HUES48 (cell line): ENCODE measurements around the gene TEX14.

Source experiments
- H3K27ac ChIP-seq: one replicate; pipeline ENCODE4 v1.7.0; 2013; ENCODE audit warnings: low read depth, low read length, inconsistent platforms
- H3K27me3 ChIP-seq: 2 replicates; pipeline ENCODE4 v1.6.1; 2013; ENCODE audit warnings: mild to moderate bottlenecking, low read length; ENCODE audit not compliant: control insufficient read depth, insufficient read depth
- H3K36me3 ChIP-seq: 2 replicates; pipeline ENCODE4 v1.6.1; 2013; ENCODE audit warnings: low read length; ENCODE audit not compliant: control insufficient read depth, insufficient read depth
- H3K4me1 ChIP-seq: 2 replicates; pipeline ENCODE4 v1.6.1; 2013; ENCODE audit warnings: mild to moderate bottlenecking, low read length; ENCODE audit not compliant: control insufficient read depth, insufficient read depth
- H3K4me3 ChIP-seq: 2 replicates; pipeline ENCODE4 v1.5.1; 2013; ENCODE audit warnings: mild to moderate bottlenecking, low read depth, low read length
- H3K9ac ChIP-seq: 2 replicates; pipeline ENCODE4 v1.6.1; 2013; ENCODE audit warnings: mild to moderate bottlenecking, low read depth, low read length, moderate library complexity
- H3K9me3 ChIP-seq: 2 replicates; pipeline ENCODE4 v1.6.1; 2013; ENCODE audit warnings: low read length; ENCODE audit not compliant: control insufficient read depth, insufficient read depth

TEX14 gene

GRCh38 chr17:58517928-58518609 lies 173.8 kb downstream of the TEX14 start:
- peaks cover 21% of the 10 kb centered on the region for H3K4me1 ChIP-seq

DNA sequence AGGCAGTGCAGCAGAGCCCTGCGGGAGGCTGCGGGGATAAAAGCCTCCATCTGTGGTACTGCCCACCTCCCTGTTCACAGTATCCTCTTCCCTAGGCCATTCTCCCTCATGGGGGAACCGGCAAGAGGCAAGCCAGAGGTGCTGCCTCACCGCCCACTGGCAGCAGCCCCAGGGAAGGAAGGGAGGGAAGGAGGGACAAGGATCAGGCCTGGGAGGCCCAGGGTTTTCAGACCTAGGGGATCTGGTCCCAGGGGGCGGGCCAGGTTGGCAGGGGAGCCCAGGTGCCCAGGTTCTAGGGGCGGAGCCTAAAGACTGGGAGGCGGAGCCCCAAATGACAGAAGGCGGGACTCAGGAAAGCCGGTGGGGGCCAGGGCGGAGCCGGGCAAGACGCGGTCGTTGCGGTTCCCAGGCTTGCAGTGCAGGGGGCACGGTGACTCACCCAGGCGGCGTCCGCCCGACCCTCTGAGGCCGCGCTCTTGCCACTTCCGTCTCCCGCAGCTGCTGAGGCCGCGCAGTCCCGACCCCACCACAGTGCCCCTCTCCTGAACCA lies 174.4 kb downstream of the TEX14 start:
- peak overlapping the region; percentile 85 for H3K4me3 ChIP-seq
- peak overlapping the region; percentile 63 for H3K9ac ChIP-seq
- H3K36me3 ChIP-seq = peaks cover 2% of the 10 kb centered on the region; the same call in 1 of the 2 replicates
- peak overlapping the region; percentile 81 for H3K27ac ChIP-seq
- no peaks in the 10 kb centered on the region for H3K27me3 ChIP-seq
- H3K9me3 ChIP-seq = no peaks in the 10 kb centered on the region
- peaks cover 21% of the 10 kb centered on the region for H3K4me1 ChIP-seq

More at GRCh38 chr17:58517928-58518609, 173.8 kb downstream of the TEX14 start:
- peak overlapping the region; percentile 89 for H3K27ac ChIP-seq
- H3K9ac ChIP-seq = peak overlapping the region; percentile 59
- H3K36me3 ChIP-seq = no peaks in the 10 kb centered on the region; the same call in 1 of the 2 replicates
- no peaks in the 10 kb centered on the region for H3K27me3 ChIP-seq
- no peaks in the 10 kb centered on the region for H3K9me3 ChIP-seq
- H3K4me3 ChIP-seq = peak overlapping the region; percentile 88

- H3K9me3 ChIP-seq = no peaks in the 10 kb centered on the region
- H3K27me3 ChIP-seq = no peaks in the 10 kb centered on the region
- H3K9ac ChIP-seq = peak overlapping the region; percentile 63
- H3K4me1 ChIP-seq = peaks cover 21% of the 10 kb centered on the region
- peak overlapping the region; percentile 85 for H3K4me3 ChIP-seq
- peaks cover 8% of the 10 kb centered on the region for H3K36me3 ChIP-seq
- H3K27ac ChIP-seq = peak overlapping the region; percentile 81
Measured at GRCh38 chr17:58516644-58517377, 175.0 kb downstream of the TEX14 start.

GRCh38 chr17:58515286-58515685 lies 176.6 kb downstream of the TEX14 start:
- peak overlapping the region; percentile 91 for H3K4me3 ChIP-seq
- no peak overlapping the region for H3K9ac ChIP-seq
- H3K9me3 ChIP-seq = no peaks in the 10 kb centered on the region
- no peaks in the 10 kb centered on the region for H3K27me3 ChIP-seq
- peaks cover 24% of the 10 kb centered on the region for H3K36me3 ChIP-seq
- peak overlapping the region; percentile 57 for H3K27ac ChIP-seq
- peaks cover 21% of the 10 kb centered on the region for H3K4me1 ChIP-seq

- Histone ChIP-seq H3K27ac (peak overlapping the region; percentile 57), H3K27me3 (no peaks in the 10 kb centered on the region), H3K4me3 (peak overlapping the region; percentile 91), H3K36me3 (peaks cover 29% of the 10 kb centered on the region), H3K9ac (no peak overlapping the region; the same call in 1 of the 2 replicates), H3K4me1 (peaks cover 21% of the 10 kb centered on the region), H3K9me3 (no peaks in the 10 kb centered on the region)
Measured at GRCh38 chr17:58514770-58515157, 177.1 kb downstream of the TEX14 start.

DNA sequence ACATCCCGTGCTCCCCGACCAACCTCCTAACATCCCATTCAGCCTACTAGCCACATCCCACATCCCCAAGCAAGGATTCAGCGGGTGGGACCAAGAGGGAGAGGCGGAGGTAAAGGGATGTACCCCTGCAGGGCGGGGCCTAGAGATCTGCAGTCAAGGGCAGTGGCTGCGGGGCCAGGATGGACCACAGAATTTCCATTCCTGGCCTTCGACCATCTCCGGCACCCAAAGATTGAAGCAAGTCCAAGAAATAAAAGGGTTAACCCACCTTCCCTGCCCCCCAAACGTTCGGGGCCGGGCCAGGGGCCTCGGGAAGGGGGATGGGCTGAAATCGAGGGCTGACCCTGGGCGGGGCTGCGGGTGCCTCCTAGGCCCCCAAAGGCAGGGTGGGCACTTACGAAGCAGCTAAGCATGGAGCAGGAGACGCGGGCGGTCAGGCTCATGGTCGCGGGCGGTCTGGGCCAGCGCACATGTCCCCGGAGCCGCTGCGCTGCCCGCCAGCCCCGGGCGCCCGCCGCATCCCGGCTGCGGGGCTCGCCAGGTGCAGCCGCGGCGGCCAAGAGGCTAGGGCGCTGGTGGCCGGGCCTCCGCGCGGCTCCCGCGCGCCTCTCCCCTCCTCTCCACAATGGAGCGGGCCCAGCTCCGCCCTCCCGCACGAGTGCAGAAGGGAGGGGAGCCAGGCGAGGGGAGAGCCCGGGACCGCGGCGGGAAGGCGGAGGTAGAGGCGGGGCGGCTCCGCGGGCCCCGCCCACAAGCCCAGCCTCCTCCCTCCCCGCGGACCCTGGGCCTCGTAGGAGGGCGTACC lies 177.7 kb downstream of the TEX14 start, which contains the start of gene MTMR4:
MTMR4 (minus strand) TSS at position 674 of the 805 bp plus-strand sequence; CDS start at position 443, 231 bp downstream.
- peak within 1 kb of the TSS; percentile 88 for H3K27ac ChIP-seq
- peaks cover 35% of the 10 kb centered on the region for H3K36me3 ChIP-seq
- peak within 1 kb of the TSS; percentile 86 for H3K9ac ChIP-seq
- H3K4me1 ChIP-seq = peaks cover 21% of the 10 kb centered on the region
- H3K9me3 ChIP-seq = no peaks in the 10 kb centered on the region
- no peaks in the 10 kb centered on the region for H3K27me3 ChIP-seq
- H3K4me3 ChIP-seq = peak within 1 kb of the TSS; percentile 91

DNA sequence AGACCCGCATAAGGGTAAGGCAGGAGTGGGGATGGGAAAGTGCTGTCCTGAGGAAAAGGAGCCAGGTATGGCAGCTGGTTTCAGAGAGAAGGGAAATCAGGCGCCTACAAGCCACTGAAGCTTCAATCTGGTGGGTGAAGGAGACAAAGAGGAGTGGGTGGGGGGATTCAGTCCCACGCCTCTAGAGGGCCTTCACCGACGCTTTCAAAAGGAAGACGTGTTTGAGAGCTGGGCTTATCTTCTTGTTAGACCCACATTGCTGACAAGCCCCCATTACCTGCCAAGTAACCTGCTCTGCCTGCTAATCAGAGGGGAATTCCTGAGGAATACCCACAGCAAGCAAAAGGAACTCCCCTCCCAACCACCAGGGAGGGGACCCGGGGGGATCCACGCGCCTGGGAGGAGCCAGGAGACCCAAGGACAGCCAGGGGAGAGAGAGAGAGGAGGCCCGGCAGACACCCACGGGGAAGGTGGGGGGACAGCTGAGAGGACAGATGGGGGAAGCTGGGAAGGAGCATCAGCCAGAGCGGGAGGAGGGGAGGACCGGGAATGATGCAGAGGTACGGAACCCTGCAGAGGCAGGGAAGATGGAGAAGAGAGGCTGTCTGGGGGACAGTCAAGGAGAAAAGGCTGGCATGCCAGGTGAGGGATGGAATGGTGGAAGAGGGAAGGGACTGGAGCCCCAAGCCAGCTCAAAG lies 178.4 kb downstream of the TEX14 start:
- Histone ChIP-seq H3K27me3 (no peaks in the 10 kb centered on the region), H3K27ac (peak overlapping the region; percentile 88), H3K9me3 (no peaks in the 10 kb centered on the region), H3K4me3 (peak overlapping the region; percentile 91), H3K36me3 (peaks cover 42% of the 10 kb centered on the region), H3K4me1 (peaks cover 16% of the 10 kb centered on the region), H3K9ac (peak overlapping the region; percentile 86)

DNA sequence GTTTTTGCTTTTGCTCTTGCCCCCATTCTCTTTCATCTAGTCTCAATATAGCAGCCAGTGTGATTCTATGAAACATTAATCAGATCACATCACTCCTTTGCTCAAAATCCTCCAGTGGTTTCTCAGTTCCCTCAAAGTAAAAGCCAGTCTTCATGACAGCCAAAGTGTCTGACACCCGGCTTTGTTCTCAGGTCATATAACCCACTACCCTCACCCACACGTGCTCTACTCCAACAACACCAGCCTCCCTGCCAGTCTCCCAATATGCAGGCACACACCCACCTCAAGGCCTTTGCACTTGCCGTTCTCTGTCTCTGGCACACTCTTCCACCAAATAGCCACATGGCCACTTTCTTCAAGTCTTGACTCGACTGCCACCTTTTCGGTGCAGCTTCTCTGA lies 181.8 kb downstream of the TEX14 start:
- no peaks in the 10 kb centered on the region for H3K27me3 ChIP-seq
- H3K4me1 ChIP-seq = peaks cover 7% of the 10 kb centered on the region; the same call in 1 of the 2 replicates
- no peaks in the 10 kb centered on the region for H3K9me3 ChIP-seq
- H3K27ac ChIP-seq = no peak overlapping the region
- H3K36me3 ChIP-seq = peaks cover 76% of the 10 kb centered on the region
- H3K9ac ChIP-seq = no peak overlapping the region
- no peak overlapping the region for H3K4me3 ChIP-seq

DNA sequence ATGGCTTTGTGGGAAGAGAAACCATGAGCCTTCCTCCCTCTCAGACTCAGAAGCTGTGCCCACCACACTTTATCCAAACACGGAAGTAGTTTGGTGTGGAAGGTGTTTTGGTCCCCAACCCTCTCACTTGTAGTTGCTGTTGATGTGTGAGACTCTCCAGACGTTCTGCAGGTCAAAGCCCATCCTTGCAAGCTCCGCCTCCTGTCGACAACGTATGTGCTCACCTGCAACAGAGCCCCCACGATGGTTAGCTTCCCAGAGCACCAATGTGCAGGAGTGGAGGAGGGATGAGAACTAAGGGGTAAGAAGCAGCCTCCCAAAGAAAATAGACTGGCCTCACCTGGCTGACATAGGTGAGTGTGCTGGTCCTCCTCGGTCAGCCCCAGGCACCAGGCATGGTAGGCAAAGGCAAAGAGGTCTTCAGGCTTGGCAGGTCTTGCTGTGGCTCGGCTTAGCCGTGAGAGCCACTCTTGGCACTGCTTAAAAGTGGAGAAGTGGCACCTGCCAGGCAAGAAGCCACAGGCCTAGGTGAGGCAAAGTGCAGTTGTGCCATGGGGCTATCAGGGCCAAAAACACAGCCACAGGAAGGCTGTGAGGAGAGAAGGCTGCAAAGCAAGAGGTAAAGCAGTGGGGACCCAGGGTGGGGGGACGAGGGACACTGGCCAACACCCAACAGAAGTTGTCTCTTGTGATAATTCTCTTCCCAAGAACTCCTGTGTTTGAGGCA lies 183.3 kb downstream of the TEX14 start:
- no peaks in the 10 kb centered on the region for H3K27me3 ChIP-seq
- H3K9ac ChIP-seq = no peak overlapping the region
- H3K4me1 ChIP-seq = 0 out of 2 replicates have a peak, but pooled peaks cover 3% of the 10 kb centered on the region
- H3K9me3 ChIP-seq = no peaks in the 10 kb centered on the region
- no peak overlapping the region for H3K4me3 ChIP-seq
- no peak overlapping the region for H3K27ac ChIP-seq
- peaks cover 91% of the 10 kb centered on the region for H3K36me3 ChIP-seq
